Ovary (tissue), 3 donors: Measurements from ENCODE around the gene LRRC10B.

Experiments
- CTCF ChIP-seq, 3 donors: fragments of 450-650 bp in 2 of 3; fragments of 200-600 bp in 1 of 3; IDR thresholded peaks; one replicate each; pipeline versions ENCODE4 v1.5.1 to v1.8.0; 2016 to 2022; ENCODE audit warnings: antibody characterized with exemption in 3 of 3, mild to moderate bottlenecking in 1 of 3
- POLR2A ChIP-seq: fragments of 450-650 bp; IDR thresholded peaks from one replicate; pipeline ENCODE4 v1.6.1; 2017; ENCODE audit warnings: antibody characterized with exemption, mild to moderate bottlenecking, moderate library complexity
- donor health status: DM: no; HTN: no; CAD: no.

GRCh38 chr11:61533401-61533800 lies 24.9 kb downstream of the LRRC10B start:
- TF ChIP-seq POLR2A (no peak), CTCF (IDR thresholded peaks at IDR 0.05) (no peak)
